Measurements from ENCODE around the gene PARK7.

DNA sequence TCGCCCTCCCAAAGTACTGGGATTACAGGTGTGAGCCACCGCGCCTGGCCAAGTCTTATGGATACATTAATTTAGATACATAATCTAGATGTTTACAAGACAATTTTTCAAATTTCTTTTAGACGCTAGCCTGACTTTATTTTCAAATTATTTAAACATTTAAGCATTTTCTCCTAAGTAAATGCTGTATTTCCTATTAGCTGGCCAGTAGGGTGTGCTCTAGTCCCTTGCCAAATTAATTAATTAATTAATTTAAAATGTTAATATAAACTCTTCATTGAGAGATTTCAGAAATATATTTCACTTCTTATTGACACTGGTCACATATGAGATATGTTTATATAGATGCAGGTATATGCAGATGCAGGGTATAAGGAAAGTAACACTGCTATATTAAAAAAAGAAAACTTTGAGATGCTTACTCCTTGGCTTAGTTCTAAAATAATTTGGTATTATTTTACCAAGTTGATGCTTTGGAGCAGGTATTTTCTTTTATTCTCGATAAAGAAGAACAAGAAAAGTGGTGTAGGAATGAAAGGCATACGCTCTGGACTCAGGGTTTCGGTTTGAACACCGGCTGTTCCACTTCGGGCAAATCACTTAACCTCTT is 69.8 kb downstream of the PARK7 start:
- TF ChIP-seq, protein P1, sequence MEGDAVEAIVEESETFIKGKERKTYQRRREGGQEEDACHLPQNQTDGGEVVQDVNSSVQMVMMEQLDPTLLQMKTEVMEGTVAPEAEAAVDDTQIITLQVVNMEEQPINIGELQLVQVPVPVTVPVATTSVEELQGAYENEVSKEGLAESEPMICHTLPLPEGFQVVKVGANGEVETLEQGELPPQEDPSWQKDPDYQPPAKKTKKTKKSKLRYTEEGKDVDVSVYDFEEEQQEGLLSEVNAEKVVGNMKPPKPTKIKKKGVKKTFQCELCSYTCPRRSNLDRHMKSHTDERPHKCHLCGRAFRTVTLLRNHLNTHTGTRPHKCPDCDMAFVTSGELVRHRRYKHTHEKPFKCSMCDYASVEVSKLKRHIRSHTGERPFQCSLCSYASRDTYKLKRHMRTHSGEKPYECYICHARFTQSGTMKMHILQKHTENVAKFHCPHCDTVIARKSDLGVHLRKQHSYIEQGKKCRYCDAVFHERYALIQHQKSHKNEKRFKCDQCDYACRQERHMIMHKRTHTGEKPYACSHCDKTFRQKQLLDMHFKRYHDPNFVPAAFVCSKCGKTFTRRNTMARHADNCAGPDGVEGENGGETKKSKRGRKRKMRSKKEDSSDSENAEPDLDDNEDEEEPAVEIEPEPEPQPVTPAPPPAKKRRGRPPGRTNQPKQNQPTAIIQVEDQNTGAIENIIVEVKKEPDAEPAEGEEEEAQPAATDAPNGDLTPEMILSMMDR (IDR thresholded peaks at IDR 0.05): peak; percentile 58 to 86 (median 77)
- no peak for TF ChIP-seq POLR2A (IDR thresholded peaks at IDR 0.05)

Data from uterus (tissue), 2 donors.